ACC112 (cell line): ENCODE data around the gene CFAP210.
"Not testable (repeated sequence)": the region's sequence is repeated elsewhere in the genome, so short reads cannot be mapped to it uniquely, and the experiment has no call there.

Source experiments
- H2AFZ ChIP-seq: fragments of 200-600 bp; sonication (generic); one replicate; pipeline ENCODE4 v1.6.0; 2017; ENCODE audit warnings: antibody characterized with exemption, low read length; ENCODE audit not compliant: unreplicated experiment
- H3K27ac ChIP-seq: fragments of 200-600 bp; sonication (generic); 2 replicates; pipeline ENCODE4 v1.5.1; 2014; ENCODE audit warnings: low read depth, mild to moderate bottlenecking, antibody characterized with exemption, low read length, moderate library complexity
- H3K27me3 ChIP-seq: fragments of 200-600 bp; sonication (generic); 2 replicates; pipeline ENCODE4 v1.6.1; 2014; ENCODE audit warnings: mild to moderate bottlenecking, antibody characterized with exemption, low read length, moderate library complexity, mixed read lengths; ENCODE audit not compliant: insufficient read depth
- H3K36me3 ChIP-seq: fragments of 200-600 bp; sonication (generic); 2 replicates; pipeline ENCODE4 v1.6.1; 2016; ENCODE audit warnings: mild to moderate bottlenecking, antibody characterized with exemption, low read length, moderate library complexity, mixed read lengths; ENCODE audit not compliant: insufficient read depth
- H3K4me1 ChIP-seq: fragments of 200-600 bp; sonication (generic); one replicate; pipeline ENCODE4 v1.6.1; 2016; ENCODE audit warnings: low read length, mixed read lengths; ENCODE audit not compliant: insufficient read depth, unreplicated experiment, control insufficient read depth
- H3K4me3 ChIP-seq: fragments of 200-600 bp; sonication (generic); 2 replicates; pipeline ENCODE4 v1.5.1; 2014; ENCODE audit warnings: mild to moderate bottlenecking, low read depth, low read length
- H3K79me2 ChIP-seq: fragments of 200-600 bp; sonication (generic); one replicate; pipeline ENCODE4 v1.6.0; 2016; ENCODE audit warnings: low read length; ENCODE audit not compliant: control insufficient read depth, unreplicated experiment, insufficient read depth

Gene CFAP210

GRCh38 chr2:169623235-169623634 is 71.0 kb downstream of the CFAP210 start:
- Histone ChIP-seq H3K4me3 (no peak overlapping the region), H3K27ac (no peak overlapping the region), H2AFZ (no peak overlapping the region), H3K27me3 (no peaks in the 10 kb centered on the region), H3K4me1 (no peaks in the 10 kb centered on the region), H3K79me2 (peaks cover 3% of the 10 kb centered on the region), H3K36me3 (peaks cover 11% of the 10 kb centered on the region)

- Histone ChIP-seq H3K79me2 (peaks cover 13% of the 10 kb centered on the region), H3K4me3 (no peak overlapping the region), H3K27me3 (no peaks in the 10 kb centered on the region), H3K27ac (no peak overlapping the region), H2AFZ (no peak overlapping the region), H3K4me1 (no peaks in the 10 kb centered on the region), H3K36me3 (peaks cover 25% of the 10 kb centered on the region)
Measured at GRCh38 chr2:169620509-169620908, 73.7 kb downstream of the CFAP210 start.

GRCh38 chr2:169619946-169620345 is 74.3 kb downstream of the CFAP210 start:
- no peaks in the 10 kb centered on the region for H3K27me3 ChIP-seq
- H3K36me3 ChIP-seq: peaks cover 31% of the 10 kb centered on the region
- no peak overlapping the region for H3K4me3 ChIP-seq
- peaks cover 17% of the 10 kb centered on the region for H3K79me2 ChIP-seq
- no peak overlapping the region for H3K27ac ChIP-seq
- no peaks in the 10 kb centered on the region for H3K4me1 ChIP-seq
- H2AFZ ChIP-seq: no peak overlapping the region

GRCh38 chr2:169615982-169616381 is 78.2 kb downstream of the CFAP210 start:
- H3K4me1 ChIP-seq, H3K27ac ChIP-seq, H2AFZ ChIP-seq, H3K4me3 ChIP-seq, H3K27me3 ChIP-seq: not testable (repeated sequence)
- H3K36me3 ChIP-seq: peaks cover 49% of the 10 kb centered on the region
- H3K79me2 ChIP-seq: peaks cover 17% of the 10 kb centered on the region

DNA sequence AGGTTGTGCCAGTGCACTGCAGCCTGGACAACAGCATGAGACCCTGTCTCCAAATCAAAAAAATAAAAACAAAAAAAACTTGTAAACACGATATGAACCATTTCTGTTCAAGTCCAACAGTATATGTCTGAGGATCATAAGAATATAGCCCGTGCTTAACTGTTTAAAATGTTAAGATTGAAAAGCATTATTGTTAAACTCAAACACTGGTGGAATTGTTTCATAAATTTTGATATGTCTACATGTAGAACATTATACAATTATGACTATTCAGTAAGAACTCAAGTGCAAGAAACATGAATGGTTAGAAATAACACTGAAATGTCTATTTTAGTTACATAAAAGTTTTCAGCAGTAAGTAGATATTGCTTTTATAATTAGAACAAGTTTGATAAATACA is 80.3 kb downstream of the CFAP210 start:
- no peaks in the 10 kb centered on the region for H3K27me3 ChIP-seq
- peaks cover 17% of the 10 kb centered on the region for H3K79me2 ChIP-seq
- no peak overlapping the region for H3K27ac ChIP-seq
- H3K36me3 ChIP-seq: peaks cover 64% of the 10 kb centered on the region
- no peak overlapping the region for H2AFZ ChIP-seq
- H3K4me3 ChIP-seq: no peak overlapping the region
- H3K4me1 ChIP-seq: no peaks in the 10 kb centered on the region

DNA sequence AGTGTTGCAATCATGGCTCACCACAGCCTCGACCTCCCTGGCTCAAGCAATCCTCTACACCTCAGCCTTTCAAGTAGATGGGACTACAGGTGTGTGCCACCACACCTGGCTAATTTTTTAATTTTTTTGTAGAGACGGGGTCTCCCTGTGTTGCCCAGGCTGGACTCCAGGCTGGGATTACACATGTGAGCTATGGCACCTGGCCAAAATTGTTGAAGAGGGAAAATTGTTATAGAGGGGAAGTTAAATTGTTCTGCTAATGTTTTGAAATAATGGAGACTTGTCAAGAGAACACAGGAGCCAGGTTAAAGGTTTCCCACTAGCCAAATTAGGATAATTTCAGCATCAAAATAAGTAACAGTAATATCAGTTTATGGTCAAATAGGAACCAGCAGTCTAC is 84.9 kb downstream of the CFAP210 start:
- H3K4me3 ChIP-seq: no peak overlapping the region
- peaks cover 46% of the 10 kb centered on the region for H3K36me3 ChIP-seq
- H3K27me3 ChIP-seq: no peaks in the 10 kb centered on the region
- no peaks in the 10 kb centered on the region for H3K79me2 ChIP-seq
- no peaks in the 10 kb centered on the region for H3K4me1 ChIP-seq
- no peak overlapping the region for H2AFZ ChIP-seq
- H3K27ac ChIP-seq: no peak overlapping the region

GRCh38 chr2:169599568-169599967 is 94.6 kb downstream of the CFAP210 start:
- H3K27me3 ChIP-seq: no peaks in the 10 kb centered on the region
- no peak overlapping the region for H2AFZ ChIP-seq
- no peak overlapping the region for H3K27ac ChIP-seq
- H3K4me1 ChIP-seq: no peaks in the 10 kb centered on the region
- H3K79me2 ChIP-seq: peaks cover 77% of the 10 kb centered on the region
- H3K36me3 ChIP-seq: no peaks in the 10 kb centered on the region; the same call in 1 of the 2 replicates
- H3K4me3 ChIP-seq: no peak overlapping the region

DNA sequence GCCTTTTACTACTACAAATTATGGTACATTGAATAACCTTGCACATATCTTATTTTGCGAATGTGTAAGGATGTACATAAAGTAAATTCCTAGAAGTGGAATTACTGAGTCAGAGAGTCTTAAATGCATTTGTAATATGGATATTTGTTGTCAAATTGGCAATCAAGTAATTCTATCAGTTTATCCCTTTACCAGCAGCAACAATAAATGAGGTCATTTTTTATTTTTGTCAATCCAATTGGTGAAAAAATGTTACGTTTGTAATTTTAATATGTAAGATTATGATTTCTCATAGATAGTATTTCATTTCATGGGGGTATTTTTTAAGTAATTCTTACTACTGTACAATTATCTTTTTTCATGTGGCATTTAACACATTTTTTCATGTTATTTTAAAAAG is 95.2 kb downstream of the CFAP210 start:
- Histone ChIP-seq H3K36me3 (no peaks in the 10 kb centered on the region; the same call in 1 of the 2 replicates), H3K4me3 (no peak overlapping the region), H2AFZ (no peak overlapping the region), H3K27ac (no peak overlapping the region), H3K27me3 (no peaks in the 10 kb centered on the region), H3K4me1 (no peaks in the 10 kb centered on the region), H3K79me2 (peaks cover 82% of the 10 kb centered on the region)

DNA sequence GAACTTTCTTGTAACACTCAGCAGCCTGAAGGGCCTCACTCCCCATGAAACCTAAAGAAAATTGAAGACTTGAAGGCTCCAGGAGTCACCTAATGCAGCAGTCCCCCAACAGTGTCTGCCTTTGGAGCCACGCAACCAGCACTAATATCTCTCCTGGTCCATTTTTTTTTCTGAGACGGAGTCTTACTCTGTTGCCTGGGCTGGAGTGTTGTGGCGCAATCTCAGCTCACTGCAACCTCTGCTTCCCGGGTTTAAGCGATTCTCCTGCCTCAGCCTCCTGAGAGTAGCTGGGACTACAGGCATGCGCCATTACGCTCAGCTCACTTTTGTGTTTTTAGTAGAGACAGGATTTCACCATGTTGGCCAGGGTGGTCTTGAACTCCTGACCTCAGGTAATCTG is 97.7 kb downstream of the CFAP210 start:
- not testable (repeated sequence) for H3K27me3 ChIP-seq, H3K4me3 ChIP-seq

More for the DNA sequence above, 97.7 kb downstream of the CFAP210 start:
- peaks cover 85% of the 10 kb centered on the region for H3K79me2 ChIP-seq
- not testable (repeated sequence) for H3K27ac ChIP-seq, H3K4me1 ChIP-seq, H3K36me3 ChIP-seq, H2AFZ ChIP-seq
